ENCODE results near the gene COL17A1. TPM values are rescaled to one million over a fixed set of nuclear protein-coding genes. Genes with fewer than 3 reads are reported as not detected.

COL17A1 gene
- total RNA-seq, 4 donors from 2014 or later = 150 to 202 (median 191) TPM

DNA sequence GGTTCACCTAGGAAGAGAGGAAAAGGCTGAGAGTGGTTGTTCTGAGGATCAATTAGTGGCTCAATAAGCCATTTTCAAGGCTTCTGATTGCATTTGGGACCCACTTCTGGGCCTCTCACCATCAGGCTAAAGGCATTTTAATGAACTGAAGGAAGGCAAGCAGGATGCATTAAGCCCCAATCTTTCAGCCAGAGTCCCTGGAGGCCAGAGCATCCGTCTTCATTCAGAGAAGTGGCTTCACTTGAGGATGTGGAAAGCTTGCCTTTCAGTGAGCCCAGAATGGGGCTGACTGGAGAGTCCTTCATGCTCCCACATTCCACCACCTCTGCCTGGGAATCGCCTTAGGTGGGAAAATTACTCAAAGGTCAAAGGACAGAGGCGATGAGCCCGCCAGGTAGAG is 41.8 kb downstream of the COL17A1 start:
- Histone ChIP-seq H3K27me3 (no peaks in the 10 kb centered on the region), H3K27ac (no peak overlapping the region), H3K36me3 (peaks cover 0 to 45% (median 0%) of the 10 kb centered on the region in 3 donors), H3K9me3 (no peaks in the 10 kb centered on the region), H3K4me1 (peaks cover under 1 to 2% (median under 1%) of the 10 kb centered on the region in 3 donors), H3K4me3 (no peak overlapping the region)
- 64 to 90% methylated on average over 2 to 3 of the region's 4 CpGs for WGBS, 2 donors
- DNase-seq = no peak
- TF ChIP-seq POLR2A (IDR thresholded peaks at IDR 0.05) = no peak
- no peak for TF ChIP-seq CTCF (IDR thresholded peaks at IDR 0.05)
- intact Hi-C loops (cut with DNase I) = no loop called here

DNA sequence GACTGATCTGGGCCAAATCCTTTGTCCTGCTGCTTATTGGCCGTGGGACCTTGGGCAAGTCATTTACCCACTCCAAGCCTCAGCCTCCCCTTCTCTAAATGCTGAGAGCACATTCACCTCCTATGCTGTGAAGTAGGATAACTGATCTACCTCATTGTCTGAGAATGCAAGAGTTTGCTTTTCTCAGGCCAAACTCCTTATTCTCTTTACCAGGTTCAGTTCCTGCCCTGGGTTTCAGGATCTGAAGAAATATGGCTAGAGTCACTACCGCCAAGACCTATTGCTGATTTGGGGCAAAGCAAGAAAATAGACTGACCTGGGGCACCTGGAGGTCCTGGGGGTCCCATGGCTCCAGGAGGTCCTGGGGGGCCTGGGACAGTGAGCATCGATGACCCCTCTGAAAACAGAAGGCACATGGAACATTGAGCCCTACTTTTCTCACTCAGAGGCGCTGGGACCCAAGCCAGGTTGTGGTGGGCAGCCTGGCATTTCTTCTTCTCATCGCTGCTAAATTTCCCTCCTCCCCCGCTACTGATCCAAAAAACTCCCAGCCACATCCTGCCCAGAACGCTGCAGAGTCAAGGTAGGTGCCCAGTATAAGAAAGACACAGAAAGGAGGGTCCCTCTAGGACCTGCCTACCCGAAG is 42.4 kb downstream of the COL17A1 start:
- TF ChIP-seq CTCF (IDR thresholded peaks at IDR 0.05) (no peak), POLR2A (IDR thresholded peaks at IDR 0.05) (no peak)
- 83 to 90% methylated on average over 4 to 8 of the region's 8 CpGs for WGBS, 2 donors
- Histone ChIP-seq H3K36me3 (peaks cover 0 to 49% (median 0%) of the 10 kb centered on the region in 3 donors), H3K27me3 (no peaks in the 10 kb centered on the region), H3K4me1 (no peaks in the 10 kb centered on the region), H3K9me3 (no peaks in the 10 kb centered on the region), H3K27ac (no peak overlapping the region), H3K4me3 (no peak overlapping the region)
- intact Hi-C loops (cut with DNase I) = no loop called here
- no peak for DNase-seq

- intact Hi-C loops (cut with DNase I) = no loop called here
- DNase-seq = no peak
- TF ChIP-seq POLR2A (IDR thresholded peaks at IDR 0.05) (no peak), CTCF (IDR thresholded peaks at IDR 0.05) (no peak)
Measured at GRCh38 chr10:104041891-104042535, 43.7 kb downstream of the COL17A1 start.

GRCh38 chr10:104040862-104041789 is 44.6 kb downstream of the COL17A1 start:
- Histone ChIP-seq H3K27me3 (no peaks in the 10 kb centered on the region), H3K4me3 (no peak overlapping the region), H3K27ac (no peak overlapping the region), H3K4me1 (no peaks in the 10 kb centered on the region), H3K36me3 (peaks cover 0 to 34% (median 0%) of the 10 kb centered on the region in 3 donors), H3K9me3 (no peaks in the 10 kb centered on the region)
- intact Hi-C loops (cut with DNase I) = no loop called here
- no peak for DNase-seq
- TF ChIP-seq CTCF (IDR thresholded peaks at IDR 0.05) (no peak), POLR2A (IDR thresholded peaks at IDR 0.05) (no peak)
- 67 to 89% methylated on average over 3 to 4 of the region's 9 CpGs for WGBS, 2 donors

More at GRCh38 chr10:104041891-104042535, 43.7 kb downstream of the COL17A1 start:
- Histone ChIP-seq H3K4me1 (no peaks in the 10 kb centered on the region), H3K27ac (no peak overlapping the region), H3K27me3 (no peaks in the 10 kb centered on the region), H3K4me3 (no peak overlapping the region), H3K36me3 (peaks cover 0 to 37% (median 0%) of the 10 kb centered on the region in 3 donors), H3K9me3 (no peaks in the 10 kb centered on the region)
- whole genome bisulfite sequencing, 2 donors = 87 to 98% methylated on average over 7 to 8 of the region's 14 CpGs
